EL (cell line): ENCODE results near the gene CELSR2.

ENCODE experiments used
- DNase-seq: peaks from one replicate; pipeline ENCODE4 v3.0.0-alpha.2; 2016

Gene CELSR2

DNA sequence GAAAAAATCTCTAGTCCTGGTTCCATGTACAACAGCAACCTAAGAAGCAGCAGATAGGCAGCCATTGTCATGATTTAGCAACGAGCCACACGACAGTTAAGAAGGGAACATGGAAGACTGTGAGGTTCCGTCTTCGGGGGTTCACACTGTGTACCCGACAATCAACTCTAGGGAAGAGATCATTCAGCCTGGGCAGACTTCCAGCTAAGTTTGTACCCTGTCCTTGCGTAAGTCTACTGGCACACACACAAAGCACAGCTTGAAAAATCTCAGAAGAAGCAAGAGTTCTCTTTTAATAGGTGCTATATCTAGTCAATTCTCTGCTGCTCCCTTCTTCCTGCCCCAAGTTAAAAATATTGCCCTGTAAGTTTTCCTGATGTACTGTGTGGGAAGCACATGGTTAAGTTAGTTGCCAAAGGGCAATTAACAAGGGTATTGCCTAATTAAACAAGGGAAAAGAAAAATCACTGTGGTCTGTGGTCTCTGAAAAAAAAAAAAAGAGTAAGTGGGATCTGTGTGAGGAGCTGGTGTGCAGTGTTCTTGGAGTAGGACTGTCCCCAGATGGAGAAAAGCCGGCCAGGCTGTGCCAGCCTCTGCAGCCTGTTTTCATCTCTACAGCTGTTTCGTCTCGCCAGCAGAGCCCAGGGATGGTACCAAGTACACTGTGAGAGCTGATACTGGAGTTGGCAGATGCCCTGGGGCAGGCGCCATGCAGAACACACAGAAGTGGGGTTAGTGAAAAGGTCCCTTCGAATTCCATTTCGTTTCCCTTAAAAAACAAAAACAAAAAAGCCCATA is 63.8 kb downstream of the CELSR2 start:
- no peak for DNase-seq

DNA sequence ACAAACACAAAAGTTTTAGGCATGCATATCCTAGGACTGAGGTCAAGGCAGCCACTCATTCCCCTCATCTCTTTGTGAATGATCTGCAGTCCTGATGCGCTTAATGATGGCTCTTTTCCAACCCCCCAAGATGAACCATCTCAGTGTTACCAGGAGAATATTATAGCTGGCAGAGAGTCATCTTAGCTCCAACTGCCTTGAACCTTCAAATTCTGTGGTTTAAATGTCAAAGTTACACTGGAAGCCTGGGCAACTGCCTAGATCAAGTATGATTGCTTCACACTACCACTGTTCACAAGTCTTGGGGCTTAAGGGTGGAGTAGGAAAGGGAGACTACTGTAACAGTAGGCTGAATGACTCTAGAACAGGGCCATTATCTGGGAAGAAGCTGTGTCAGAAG is 65.5 kb downstream of the CELSR2 start:
- DNase-seq, result peak; percentile 33

DNA sequence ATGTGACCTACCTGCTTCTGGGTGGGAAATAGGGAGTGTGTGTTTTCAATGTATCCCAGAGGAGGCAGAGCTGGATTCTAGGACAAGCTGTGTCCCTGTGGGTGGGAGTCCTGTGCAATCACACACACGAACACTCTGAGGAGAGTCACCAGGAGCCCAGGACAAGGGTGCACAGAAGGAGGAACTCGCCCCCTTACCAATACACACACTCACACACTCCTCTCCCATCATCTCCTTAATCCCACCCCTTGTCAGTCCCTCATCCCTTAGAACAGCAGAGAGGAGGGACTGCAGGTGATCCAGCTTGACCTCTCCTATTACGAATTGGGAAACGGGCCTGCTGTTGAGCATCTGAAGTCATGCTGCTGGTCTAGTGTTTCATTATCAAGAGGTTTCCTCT is 65.9 kb downstream of the CELSR2 start:
- DNase-seq, result no peak

DNA sequence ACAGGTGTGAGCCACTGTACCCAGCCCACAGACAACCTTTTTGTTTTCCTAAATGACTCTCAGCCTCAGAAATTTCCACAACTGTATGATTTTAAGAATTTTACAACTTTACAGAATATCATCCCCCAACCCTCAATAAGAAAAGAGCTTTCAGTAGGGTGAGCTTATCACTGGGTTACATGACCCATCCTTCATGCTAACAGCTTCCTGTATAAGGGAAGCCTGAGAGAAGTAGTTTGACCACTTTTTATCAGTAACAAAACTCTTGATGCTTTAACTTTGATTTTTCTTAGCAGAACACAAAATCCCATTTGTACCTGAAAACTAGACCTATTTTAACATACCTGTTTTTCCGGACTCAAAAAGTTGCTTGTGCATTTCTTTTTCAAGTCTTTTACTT is 67.2 kb downstream of the CELSR2 start:
- DNase-seq, result no peak

- DNase-seq, result no peak
These were observed 69.8 kb downstream of the CELSR2 start for GRCh38 chr1:109319114-109319513.

- DNase-seq, result no peak
These were observed 73.6 kb downstream of the CELSR2 start for GRCh38 chr1:109322974-109323373.
